Neutrophil (primary cell): ENCODE measurements around the gene IL7R.
"Not testable (repeated sequence)": the region's sequence is repeated elsewhere in the genome, so short reads cannot be mapped to it uniquely, and the experiment has no call there.

ENCODE experiments used
- H3K27ac ChIP-seq: fragments of 200-600 bp; sonication (generic); 2 replicates; pipeline ENCODE4 v1.5.1; 2016; ENCODE audit warnings: mild to moderate bottlenecking, moderate library complexity
- H3K27me3 ChIP-seq: fragments of 200-600 bp; sonication (generic); 2 replicates; pipeline ENCODE4 v1.6.0; 2016; ENCODE audit warnings: mild to moderate bottlenecking
- H3K36me3 ChIP-seq: fragments of 200-600 bp; sonication (generic); 2 replicates; pipeline ENCODE4 v1.5.1; 2017
- H3K4me1 ChIP-seq, 2 experiments: fragments of 200-600 bp in 1 of 2; sonication (generic) in 1 of 2; 1 replicate in 1 of 2; 2 replicates in 1 of 2; pipeline versions ENCODE4 v1.5.1 to v1.6.1; 2013 to 2016; ENCODE audit warnings: low read depth in 1 of 2, low read length in 1 of 2, mild to moderate bottlenecking in 1 of 2, moderate library complexity in 1 of 2; ENCODE audit not compliant: control insufficient read depth in 1 of 2, insufficient read depth in 1 of 2
- H3K4me3 ChIP-seq, 2 experiments: fragments of 200-600 bp in 1 of 2; sonication (generic) in 1 of 2; 1 replicate in 1 of 2; 2 replicates in 1 of 2; pipeline ENCODE4 v1.5.1; 2013 to 2016; ENCODE audit warnings: low read depth in 1 of 2, low read length in 1 of 2, mild to moderate bottlenecking in 1 of 2, moderate library complexity in 1 of 2
- H3K9me3 ChIP-seq: fragments of 200-600 bp; sonication (generic); 2 replicates; pipeline ENCODE4 v1.5.1; 2016
- TF ChIP-seq, protein P1 (sequence below): fragments of 200-600 bp; sonication (generic); IDR thresholded peaks from 2 replicates; pipeline ENCODE4 v1.5.1; 2016; ENCODE audit warnings: antibody characterized with exemption

The IL7R gene

DNA sequence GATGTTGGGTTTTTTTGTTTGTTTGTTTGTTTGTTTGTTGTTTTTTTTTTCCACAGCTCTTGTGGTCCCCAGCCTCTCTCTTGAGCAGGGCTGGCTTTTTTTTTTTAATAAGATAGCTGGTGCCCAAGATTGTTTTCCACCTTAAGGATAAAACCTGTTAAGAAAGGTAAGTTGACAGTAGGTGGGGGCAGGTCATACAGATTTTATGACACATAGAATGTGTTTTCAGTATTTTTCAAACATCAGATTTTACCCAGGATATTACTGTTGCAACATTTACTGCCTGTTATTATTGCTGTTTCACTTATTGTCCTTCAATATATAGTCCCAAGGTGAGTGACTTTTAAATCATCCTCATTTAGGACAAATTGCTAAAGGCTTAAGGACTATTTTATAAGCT lies 3.9 kb upstream of the IL7R start:
- no peaks in the 10 kb centered on the region for H3K27me3 ChIP-seq
- H3K4me1 ChIP-seq, result no peaks in the 10 kb centered on the region
- H3K27ac ChIP-seq, result no peak overlapping the region
- H3K9me3 ChIP-seq, result no peaks in the 10 kb centered on the region
- TF ChIP-seq, protein P1, sequence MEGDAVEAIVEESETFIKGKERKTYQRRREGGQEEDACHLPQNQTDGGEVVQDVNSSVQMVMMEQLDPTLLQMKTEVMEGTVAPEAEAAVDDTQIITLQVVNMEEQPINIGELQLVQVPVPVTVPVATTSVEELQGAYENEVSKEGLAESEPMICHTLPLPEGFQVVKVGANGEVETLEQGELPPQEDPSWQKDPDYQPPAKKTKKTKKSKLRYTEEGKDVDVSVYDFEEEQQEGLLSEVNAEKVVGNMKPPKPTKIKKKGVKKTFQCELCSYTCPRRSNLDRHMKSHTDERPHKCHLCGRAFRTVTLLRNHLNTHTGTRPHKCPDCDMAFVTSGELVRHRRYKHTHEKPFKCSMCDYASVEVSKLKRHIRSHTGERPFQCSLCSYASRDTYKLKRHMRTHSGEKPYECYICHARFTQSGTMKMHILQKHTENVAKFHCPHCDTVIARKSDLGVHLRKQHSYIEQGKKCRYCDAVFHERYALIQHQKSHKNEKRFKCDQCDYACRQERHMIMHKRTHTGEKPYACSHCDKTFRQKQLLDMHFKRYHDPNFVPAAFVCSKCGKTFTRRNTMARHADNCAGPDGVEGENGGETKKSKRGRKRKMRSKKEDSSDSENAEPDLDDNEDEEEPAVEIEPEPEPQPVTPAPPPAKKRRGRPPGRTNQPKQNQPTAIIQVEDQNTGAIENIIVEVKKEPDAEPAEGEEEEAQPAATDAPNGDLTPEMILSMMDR, result no peak
- no peak overlapping the region for H3K4me3 ChIP-seq
- H3K36me3 ChIP-seq, result no peaks in the 10 kb centered on the region

- Histone ChIP-seq H3K4me1 (no peaks in the 10 kb centered on the region), H3K27ac (no peak overlapping the region), H3K27me3 (no peaks in the 10 kb centered on the region)
These were observed 3.1 kb upstream of the IL7R start for GRCh38 chr5:35853631-35854030.

DNA sequence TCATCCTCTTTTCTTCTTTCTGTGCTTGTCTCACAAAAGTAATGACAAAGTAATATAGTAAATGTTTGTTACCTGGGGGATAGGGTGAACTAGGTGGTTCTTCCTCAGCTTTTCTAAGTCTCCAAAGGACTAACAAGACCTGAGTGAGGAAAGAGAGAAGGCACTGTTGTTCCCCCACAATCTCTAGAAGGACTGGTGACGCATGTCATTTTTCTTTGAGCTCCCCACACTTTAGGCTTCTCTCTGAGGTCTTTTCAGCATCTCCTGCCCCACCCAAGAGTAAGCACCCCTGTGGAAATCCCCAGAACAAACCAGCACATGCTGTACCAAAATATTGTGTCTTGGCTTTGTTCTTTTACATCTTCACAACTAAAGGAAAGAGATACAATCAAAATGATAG lies 2.4 kb upstream of the IL7R start:
- H3K36me3 ChIP-seq, result no peaks in the 10 kb centered on the region
- H3K27ac ChIP-seq, result no peak overlapping the region
- TF ChIP-seq, protein P1, result no peak
- H3K9me3 ChIP-seq, result no peaks in the 10 kb centered on the region
- H3K4me3 ChIP-seq, result no peak overlapping the region
- no peaks in the 10 kb centered on the region for H3K27me3 ChIP-seq
- H3K4me1 ChIP-seq, result no peaks in the 10 kb centered on the region

More at GRCh38 chr5:35853631-35854030, 3.1 kb upstream of the IL7R start:
- TF ChIP-seq, protein P1, result no peak
- Histone ChIP-seq H3K4me3 (no peak overlapping the region), H3K9me3 (no peaks in the 10 kb centered on the region), H3K36me3 (no peaks in the 10 kb centered on the region)

- H3K4me3 ChIP-seq, result no peak overlapping the region
- no peaks in the 10 kb centered on the region for H3K36me3 ChIP-seq
- H3K27me3 ChIP-seq, result no peaks in the 10 kb centered on the region
- H3K4me1 ChIP-seq, result no peaks in the 10 kb centered on the region
- TF ChIP-seq, protein P1, result no peak
- H3K27ac ChIP-seq, result no peak overlapping the region
- no peaks in the 10 kb centered on the region for H3K9me3 ChIP-seq
These were observed 1.5 kb upstream of the IL7R start for GRCh38 chr5:35855187-35855586.

DNA sequence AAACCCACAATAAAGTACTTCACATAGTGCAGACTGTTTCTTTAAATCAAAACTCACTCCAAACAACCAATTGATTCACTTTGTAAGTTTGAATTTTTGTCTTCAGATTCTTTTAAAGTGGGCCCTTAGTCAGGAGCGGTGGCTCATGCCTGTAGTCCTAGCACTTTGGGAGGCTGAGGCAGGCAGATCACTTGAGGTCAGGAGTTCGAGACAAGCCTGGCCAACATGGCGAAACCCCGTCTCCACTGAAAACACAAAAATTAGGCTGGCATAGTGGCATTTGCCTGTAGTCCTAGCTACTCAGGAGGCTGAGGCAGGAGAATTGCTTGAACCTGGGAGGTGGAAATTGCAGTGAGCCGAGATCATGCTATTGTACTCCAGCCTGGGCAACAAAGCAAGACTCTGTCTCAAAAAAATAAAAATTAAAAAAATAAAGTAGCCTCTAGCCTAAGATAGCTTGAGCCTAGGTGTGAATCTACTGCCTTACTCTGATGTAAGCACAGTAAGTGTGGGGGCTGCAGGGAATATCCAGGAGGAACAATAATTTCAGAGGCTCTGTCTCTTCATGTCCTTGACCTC lies 416 bp upstream of the IL7R start:
- H3K36me3 ChIP-seq, H3K9me3 ChIP-seq, H3K4me3 ChIP-seq, H3K27ac ChIP-seq, H3K27me3 ChIP-seq, H3K4me1 ChIP-seq: not testable (repeated sequence)

DNA sequence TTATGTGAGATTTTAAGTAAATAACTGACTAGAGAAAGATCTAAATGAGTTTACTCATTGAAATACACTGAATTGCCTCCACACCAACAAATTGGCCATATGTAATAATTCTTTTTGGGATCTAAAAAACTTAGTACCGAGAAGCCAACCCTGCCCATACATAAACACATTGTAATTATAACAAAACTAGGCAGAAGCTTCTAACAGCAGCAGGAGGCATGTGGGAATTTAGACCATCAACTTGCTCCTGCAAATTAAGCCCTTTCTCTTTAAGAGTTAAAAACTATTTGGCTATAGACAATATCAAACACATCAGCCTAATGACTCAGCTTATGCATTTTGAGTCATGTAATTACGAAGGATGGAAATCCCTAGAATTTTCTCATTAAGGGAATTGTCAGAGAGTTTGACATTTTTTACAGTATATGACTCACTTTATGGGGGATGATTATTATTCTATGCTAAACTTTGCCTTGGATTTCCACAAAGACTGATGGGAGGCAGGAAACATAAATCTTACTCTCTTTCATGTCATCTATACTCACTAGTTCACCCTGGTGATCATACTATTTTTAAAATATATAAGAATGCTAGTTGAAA lies 1.0 kb downstream of the IL7R start:
- no peaks in the 10 kb centered on the region for H3K9me3 ChIP-seq
- H3K4me1 ChIP-seq, result no peaks in the 10 kb centered on the region
- TF ChIP-seq, protein P1, result no peak
- H3K4me3 ChIP-seq, result no peak overlapping the region
- H3K27me3 ChIP-seq, result no peaks in the 10 kb centered on the region
- H3K27ac ChIP-seq, result no peak overlapping the region
- H3K36me3 ChIP-seq, result no peaks in the 10 kb centered on the region
